Rectal smooth muscle tissue (tissue), 1 donor: ENCODE data around the gene SKOR1.
A peak's percentile ranks its signal among the peaks of the same experiment; 100 is the strongest.

Source experiments
- H3K27ac ChIP-seq: one replicate; pipeline ENCODE4 v1.7.0; 2013; ENCODE audit warnings: low read depth, low read length, inconsistent platforms
- H3K27me3 ChIP-seq: one replicate; pipeline ENCODE4 v1.7.0; 2013; ENCODE audit warnings: low read length; ENCODE audit not compliant: control insufficient read depth, insufficient read depth
- H3K36me3 ChIP-seq: one replicate; pipeline ENCODE4 v1.7.0; 2013; ENCODE audit warnings: low read length; ENCODE audit not compliant: control insufficient read depth, insufficient read depth
- H3K4me1 ChIP-seq: one replicate; pipeline ENCODE4 v1.7.0; 2013; ENCODE audit warnings: low read length; ENCODE audit not compliant: control insufficient read depth, insufficient read depth
- H3K4me3 ChIP-seq: one replicate; pipeline ENCODE4 v1.7.0; 2013; ENCODE audit warnings: low read length
- H3K9ac ChIP-seq: one replicate; pipeline ENCODE4 v1.7.0; 2013; ENCODE audit warnings: low read length

Gene SKOR1

GRCh38 chr15:67812241-67812644 lies 13.1 kb upstream of the SKOR1 start:
- H3K27ac ChIP-seq = no peak overlapping the region
- no peak overlapping the region for H3K9ac ChIP-seq
- H3K4me1 ChIP-seq = no peaks in the 10 kb centered on the region
- no peaks in the 10 kb centered on the region for H3K36me3 ChIP-seq
- H3K4me3 ChIP-seq = no peak overlapping the region
- H3K27me3 ChIP-seq = no peaks in the 10 kb centered on the region

DNA sequence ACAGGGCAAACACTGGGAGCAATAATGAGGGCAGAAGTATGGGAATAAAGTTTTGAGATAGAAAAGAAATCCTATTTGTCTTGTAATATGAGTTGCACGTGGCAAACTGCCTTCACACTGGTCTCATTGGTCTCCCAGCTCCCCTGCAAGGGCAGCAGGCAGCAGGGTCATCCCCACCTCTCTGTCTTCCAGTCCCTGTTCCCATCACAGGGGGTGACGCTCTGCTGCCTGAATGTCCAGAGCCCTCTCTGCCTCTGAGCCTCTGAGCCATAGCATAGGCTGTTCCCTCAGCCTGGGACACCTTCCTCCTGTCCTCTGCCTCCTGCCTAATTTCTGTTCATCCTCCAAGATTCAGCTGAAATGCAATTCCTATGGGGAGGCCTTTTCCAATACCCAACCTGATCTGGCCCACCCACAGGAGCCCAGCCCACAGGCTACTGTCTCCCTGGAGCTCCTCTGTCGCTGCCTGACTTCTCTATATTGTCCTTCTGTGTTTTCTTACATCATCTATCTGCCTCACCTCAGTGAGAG lies 12.1 kb upstream of the SKOR1 start:
- no peak overlapping the region for H3K4me3 ChIP-seq
- H3K36me3 ChIP-seq = no peaks in the 10 kb centered on the region
- H3K27ac ChIP-seq = no peak overlapping the region
- H3K9ac ChIP-seq = no peak overlapping the region
- no peaks in the 10 kb centered on the region for H3K4me1 ChIP-seq
- H3K27me3 ChIP-seq = peaks cover 3% of the 10 kb centered on the region

DNA sequence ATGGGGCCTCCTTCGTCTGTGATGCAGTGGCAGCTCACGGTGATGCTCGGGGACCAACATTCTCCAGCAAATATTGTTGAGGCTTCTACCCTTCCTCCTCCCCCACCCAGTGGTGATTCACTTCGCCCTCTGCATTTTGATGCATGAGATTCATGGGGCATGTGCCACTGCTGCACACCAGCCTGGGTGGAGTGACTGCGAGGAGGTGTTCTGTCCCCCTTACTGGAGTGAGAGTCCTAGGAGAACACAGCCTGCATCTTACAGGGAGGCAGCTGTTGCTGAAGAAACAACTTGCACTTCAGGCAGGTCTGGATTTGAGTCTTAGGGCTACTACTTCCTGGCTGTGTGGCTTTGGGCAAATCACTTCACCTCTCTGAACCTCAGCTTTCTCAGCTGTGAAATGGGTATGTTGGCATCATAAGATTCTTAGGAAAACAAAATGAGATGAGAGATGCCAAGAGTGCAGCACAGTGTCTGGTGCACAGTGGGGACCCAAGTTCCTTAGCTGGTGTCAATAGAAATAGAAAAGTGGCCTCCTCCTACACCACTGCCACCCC lies 10.2 kb upstream of the SKOR1 start:
- H3K27ac ChIP-seq = no peak overlapping the region
- H3K36me3 ChIP-seq = no peaks in the 10 kb centered on the region
- no peaks in the 10 kb centered on the region for H3K4me1 ChIP-seq
- no peak overlapping the region for H3K4me3 ChIP-seq
- peaks cover 9% of the 10 kb centered on the region for H3K27me3 ChIP-seq
- no peak overlapping the region for H3K9ac ChIP-seq

DNA sequence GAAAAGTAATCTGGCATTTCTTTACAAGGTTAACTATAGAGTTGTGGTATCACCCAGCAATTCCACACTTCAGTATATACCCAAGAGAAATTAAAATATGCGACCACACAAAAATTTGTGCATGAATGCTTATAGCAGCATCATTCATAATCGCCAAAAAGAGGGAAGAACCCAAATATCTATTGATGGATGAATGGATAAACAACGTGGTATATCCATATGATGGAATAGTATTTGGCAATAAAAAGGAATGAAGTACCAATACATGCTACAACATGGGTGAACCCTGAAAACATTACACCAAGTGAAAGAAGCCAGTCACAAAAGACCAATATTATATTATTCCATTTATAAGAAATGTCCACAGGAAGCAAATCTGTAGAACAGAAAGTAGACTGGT lies 8.6 kb upstream of the SKOR1 start:
- Histone ChIP-seq H3K4me1 (no peaks in the 10 kb centered on the region), H3K27me3 (peaks cover 24% of the 10 kb centered on the region), H3K4me3 (no peak overlapping the region), H3K36me3 (no peaks in the 10 kb centered on the region), H3K9ac (no peak overlapping the region), H3K27ac (no peak overlapping the region)

- peaks cover 36% of the 10 kb centered on the region for H3K27me3 ChIP-seq
- H3K4me3 ChIP-seq = no peak overlapping the region
- H3K27ac ChIP-seq = no peak overlapping the region
- H3K9ac ChIP-seq = no peak overlapping the region
- no peaks in the 10 kb centered on the region for H3K36me3 ChIP-seq
- H3K4me1 ChIP-seq = no peaks in the 10 kb centered on the region
Observed at GRCh38 chr15:67818464-67818863, 6.8 kb upstream of the SKOR1 start.

- H3K27me3 ChIP-seq = peaks cover 48% of the 10 kb centered on the region
- H3K4me1 ChIP-seq = no peaks in the 10 kb centered on the region
- no peaks in the 10 kb centered on the region for H3K36me3 ChIP-seq
- no peak overlapping the region for H3K27ac ChIP-seq
- H3K4me3 ChIP-seq = no peak overlapping the region
- H3K9ac ChIP-seq = no peak overlapping the region
Observed at GRCh38 chr15:67819636-67820035, 5.7 kb upstream of the SKOR1 start.

DNA sequence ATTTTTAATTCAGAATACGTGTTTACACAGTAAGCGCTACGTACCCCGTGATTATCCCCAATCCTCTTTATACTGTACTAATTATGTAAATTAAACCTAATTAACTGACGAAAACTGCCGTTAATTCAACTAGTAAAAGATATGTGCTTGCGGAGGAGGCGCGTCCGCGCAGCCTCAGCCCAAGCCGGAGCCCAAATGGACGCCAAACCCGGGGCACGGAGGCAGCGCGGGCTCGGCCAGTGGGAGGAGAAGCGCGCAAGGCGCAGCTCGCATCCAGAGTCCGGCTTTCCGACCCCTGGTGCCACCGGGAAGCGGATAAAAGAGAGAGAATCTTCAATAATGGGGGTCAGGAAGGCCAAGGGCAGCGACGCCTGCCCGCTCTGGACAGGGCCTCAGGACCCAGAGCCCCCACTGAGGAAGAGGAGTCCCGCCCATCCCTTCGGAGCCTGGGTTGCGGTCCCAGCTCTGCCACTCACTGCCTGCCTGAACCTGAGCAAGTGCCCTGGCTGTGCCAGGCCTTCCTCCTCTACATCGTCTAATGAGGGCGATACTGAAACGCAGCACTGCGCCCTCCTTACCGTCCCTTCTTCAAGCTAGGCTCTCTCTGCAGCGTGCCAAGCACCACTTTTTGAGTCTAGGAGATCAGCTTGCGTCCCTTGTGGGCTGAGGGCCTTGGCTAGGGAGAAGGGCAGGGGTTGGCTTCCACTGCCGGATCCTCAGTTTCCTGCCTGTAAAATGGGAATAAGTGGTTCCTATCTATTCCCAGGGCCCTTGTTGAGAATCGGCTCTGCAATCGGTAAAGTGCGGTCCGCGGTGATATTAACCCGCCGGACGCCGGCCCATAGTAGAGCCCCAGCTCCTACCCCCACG lies 5.0 kb upstream of the SKOR1 start:
- no peak overlapping the region for H3K4me3 ChIP-seq
- H3K27ac ChIP-seq = no peak overlapping the region
- no peaks in the 10 kb centered on the region for H3K4me1 ChIP-seq
- H3K27me3 ChIP-seq = peaks cover 54% of the 10 kb centered on the region
- H3K36me3 ChIP-seq = no peaks in the 10 kb centered on the region
- H3K9ac ChIP-seq = no peak overlapping the region

- H3K27ac ChIP-seq = no peak overlapping the region
- no peak overlapping the region for H3K4me3 ChIP-seq
- peaks cover 57% of the 10 kb centered on the region for H3K27me3 ChIP-seq
- no peaks in the 10 kb centered on the region for H3K4me1 ChIP-seq
- H3K36me3 ChIP-seq = no peaks in the 10 kb centered on the region
- H3K9ac ChIP-seq = no peak overlapping the region
Observed at GRCh38 chr15:67820992-67821783, 4.1 kb upstream of the SKOR1 start.

GRCh38 chr15:67821784-67822440 lies 3.4 kb upstream of the SKOR1 start:
- Histone ChIP-seq H3K4me1 (no peaks in the 10 kb centered on the region), H3K27ac (no peak overlapping the region), H3K9ac (no peak overlapping the region), H3K4me3 (peak overlapping the region; percentile 8), H3K27me3 (peaks cover 61% of the 10 kb centered on the region), H3K36me3 (no peaks in the 10 kb centered on the region)

DNA sequence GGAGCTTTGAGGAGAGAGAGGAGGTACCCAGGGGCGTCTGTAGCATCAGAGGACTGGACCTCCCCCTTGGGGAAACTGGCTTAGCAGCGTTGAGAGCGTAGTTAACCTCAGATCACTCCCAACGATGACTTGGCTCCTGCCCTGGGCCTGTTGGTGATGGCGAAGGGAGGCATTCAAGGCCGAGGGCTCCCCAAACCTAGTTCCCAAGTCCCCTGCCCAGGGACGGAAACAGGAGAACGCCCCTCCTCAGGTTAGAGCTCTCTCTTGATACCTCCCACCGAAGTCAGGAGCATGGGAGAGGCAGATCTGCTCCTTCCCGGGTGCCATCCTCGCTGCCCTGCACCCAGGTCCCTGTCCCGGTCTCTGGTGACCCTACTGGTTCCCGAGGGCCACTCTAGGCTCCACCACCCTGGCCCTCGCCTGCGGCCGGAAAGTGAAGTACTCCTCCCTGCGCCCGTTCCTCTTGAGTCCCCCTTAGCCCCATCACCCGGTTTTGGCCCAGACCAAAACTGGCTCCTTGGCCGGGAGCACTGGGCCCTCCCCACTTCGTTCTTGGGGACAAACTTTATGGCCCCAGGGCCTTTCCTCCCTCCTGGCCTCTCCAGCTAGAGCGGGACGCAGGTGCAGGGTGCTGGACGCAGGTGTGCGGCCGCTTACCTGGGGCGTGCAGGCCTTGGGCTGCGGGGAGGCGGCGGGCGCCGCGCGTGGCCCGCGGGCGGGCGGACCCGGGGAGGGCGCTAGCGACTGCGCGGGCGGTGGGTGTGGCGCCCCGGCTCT lies 2.6 kb upstream of the SKOR1 start:
- Histone ChIP-seq H3K27ac (no peak overlapping the region), H3K4me1 (no peaks in the 10 kb centered on the region), H3K9ac (no peak overlapping the region), H3K27me3 (peaks cover 63% of the 10 kb centered on the region), H3K36me3 (no peaks in the 10 kb centered on the region), H3K4me3 (peak overlapping the region; percentile 8)

DNA sequence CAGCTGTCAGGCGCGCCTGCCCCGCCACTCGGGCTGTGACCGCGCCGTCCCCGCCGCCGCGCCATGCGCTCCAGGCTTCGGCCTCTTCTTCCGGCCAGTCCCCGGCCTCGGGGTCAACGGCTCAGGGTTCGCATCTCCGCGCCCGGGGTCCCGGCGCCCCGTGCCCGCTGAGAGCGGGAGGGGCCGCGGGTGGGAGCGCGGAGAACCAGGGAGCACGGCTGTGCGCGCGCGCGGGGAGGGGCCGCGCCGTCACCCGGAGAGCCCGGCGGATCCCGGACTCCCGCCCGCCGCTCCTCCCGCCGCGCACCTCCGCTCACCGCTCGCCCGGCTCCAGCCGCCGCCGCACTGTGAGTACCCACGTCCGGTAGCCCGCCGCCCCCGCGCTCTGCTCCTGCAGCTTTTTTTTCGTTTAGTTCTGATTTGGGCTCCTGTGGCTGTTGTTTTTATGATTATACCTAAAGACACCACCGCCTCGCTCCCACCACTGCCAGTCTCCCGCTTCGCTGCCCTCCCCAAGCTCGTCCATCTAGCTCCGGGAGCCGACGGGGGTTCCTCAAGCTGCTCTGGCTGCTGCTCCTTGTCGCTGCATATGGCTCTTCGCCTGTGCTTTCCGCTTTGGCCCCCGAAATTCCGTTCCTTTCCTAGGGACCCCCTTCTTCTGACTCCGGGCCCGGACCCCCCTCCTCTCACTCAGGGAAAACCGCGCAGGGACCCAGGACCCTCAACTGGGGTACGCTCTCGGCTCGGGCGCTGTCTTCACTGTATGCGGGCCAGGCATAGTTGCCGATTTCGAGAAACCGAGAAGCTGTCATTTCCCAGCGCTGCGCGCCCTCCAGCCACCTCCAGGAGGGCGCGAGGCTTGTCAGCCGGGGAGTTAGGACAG lies 1.8 kb upstream of the SKOR1 start:
- no peak overlapping the region for H3K27ac ChIP-seq
- H3K9ac ChIP-seq = no peak overlapping the region
- no peak overlapping the region for H3K4me3 ChIP-seq
- no peaks in the 10 kb centered on the region for H3K4me1 ChIP-seq
- no peaks in the 10 kb centered on the region for H3K36me3 ChIP-seq
- H3K27me3 ChIP-seq = peaks cover 68% of the 10 kb centered on the region
